ENCODE data around the gene ATP11A. TPM values are rescaled to one million over a fixed set of nuclear protein-coding genes. Genes with fewer than 3 reads are reported as not detected.

The ATP11A gene
- total and polyA plus RNA-seq, 2 experiments from 2014 or later = 12.3 to 52.6 TPM

DNA sequence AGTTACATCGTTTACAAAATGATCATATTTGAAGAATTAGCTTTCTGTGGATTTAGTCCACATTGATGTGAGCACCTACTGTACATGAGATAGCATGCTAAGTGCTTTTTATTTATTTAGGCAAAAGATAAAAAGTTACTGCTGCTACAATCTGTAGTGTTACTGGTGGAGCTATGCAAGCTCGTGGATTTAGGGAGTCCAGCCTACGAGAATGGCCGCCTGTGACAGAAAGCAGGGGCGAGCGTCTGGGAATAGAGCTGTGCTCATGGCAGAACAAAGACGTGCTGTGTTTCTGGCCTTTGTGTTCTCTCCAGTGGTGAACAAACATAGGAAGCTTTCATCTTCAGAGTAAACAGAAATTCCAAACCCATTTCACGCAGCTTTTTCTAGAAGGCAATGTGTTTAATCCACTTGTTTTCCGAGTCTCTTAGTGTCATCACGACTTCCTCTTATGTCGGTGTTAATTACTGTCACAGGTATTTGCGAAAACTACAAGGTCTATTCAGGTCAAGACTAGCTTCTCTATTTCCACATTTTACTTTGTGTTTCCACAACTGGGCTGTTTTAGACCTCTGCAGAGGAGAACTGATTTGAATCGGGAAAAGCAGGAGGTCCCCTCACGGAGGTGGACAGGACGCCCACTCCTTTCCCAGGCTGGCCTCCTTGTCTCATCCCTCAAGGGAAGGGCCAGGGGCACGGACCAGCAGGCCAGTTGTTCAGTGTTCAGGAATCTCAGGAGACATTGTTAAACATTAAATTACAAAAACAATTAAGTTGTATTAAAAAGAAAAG is 67.3 kb downstream of the ATP11A start:
- DNase-seq (ENCODE audit: low spot score) = no peak
- no peak for ATAC-seq
- Mint-ChIP-seq H3K9me3 (no peaks in the 10 kb centered on the region), H3K36me3 (ENCODE audit: low read depth) (no peaks in the 10 kb centered on the region; the same call in 2 of the 3 replicates), H3K4me3 (no peak overlapping the region; the same call in 2 of the 3 replicates), H3K27ac (peak overlapping the region; percentile 62; the same call in 1 of the 2 replicates), H3K27me3 (ENCODE audit: insufficient read depth, low read depth, poor library complexity) (peaks cover 6% of the 10 kb centered on the region), H3K4me1 (peaks cover 54% of the 10 kb centered on the region)
- H4K20me1 ChIP-seq (replicated peaks; ENCODE audit: insufficient read depth) = no peaks in the 10 kb centered on the region
- H3K79me2 ChIP-seq (replicated peaks; ENCODE audit: insufficient read depth) = peaks cover 68% of the 10 kb centered on the region
- no peak overlapping the region for H3K4me3 ChIP-seq
- TF ChIP-seq ZNF331 (CRISPR knock-in tag; IDR thresholded peaks at IDR 0.05; ENCODE audit: low read depth) (no peak), JUNB (IDR thresholded peaks at IDR 0.05; ENCODE audit: unreplicated experiment) (no peak), EZH2phosphoT487 (IDR thresholded peaks at IDR 0.05; ENCODE audit: unreplicated experiment) (no peak)
- no peak overlapping the region for H2AFZ ChIP-seq
- H3K4me1 ChIP-seq (ENCODE audit: insufficient read depth) = peaks cover 10% of the 10 kb centered on the region; the same call in 1 of the 2 replicates
- H3K4me2 ChIP-seq = no peak overlapping the region
- H3K9me2 ChIP-seq (ENCODE audit: insufficient read depth) = no peaks in the 10 kb centered on the region
- no peaks in the 10 kb centered on the region for H3K36me3 ChIP-seq (ENCODE audit: insufficient read depth)
- no peaks in the 10 kb centered on the region for H3K27me3 ChIP-seq (ENCODE audit: insufficient read depth)
- H3K27ac ChIP-seq (ENCODE audit: low read depth) = 0 out of 2 replicates have a peak overlapping the region, but pooled peaks have one; percentile 74
- H3F3A ChIP-seq (replicated peaks; ENCODE audit: low read depth) = no peaks in the 10 kb centered on the region

DNA sequence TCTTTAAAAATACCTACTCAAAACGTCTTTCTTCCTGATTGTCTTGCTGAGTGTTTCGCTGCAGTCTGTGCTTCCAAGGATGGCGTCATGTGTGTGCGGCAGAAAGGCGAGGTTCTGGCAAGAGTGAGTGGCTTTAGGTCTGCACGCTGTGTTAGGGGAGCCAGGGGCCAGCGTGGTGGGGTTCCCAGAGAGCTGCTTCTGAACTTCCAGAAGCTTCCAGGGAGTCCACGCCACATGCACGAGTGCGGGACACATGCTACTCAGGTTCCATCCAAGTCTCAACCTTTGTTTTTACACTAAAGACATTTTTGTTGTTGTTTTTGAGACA is 67.9 kb downstream of the ATP11A start:
- Mint-ChIP-seq H3K27me3 (ENCODE audit: insufficient read depth, low read depth, poor library complexity) (peaks cover 6% of the 10 kb centered on the region), H3K4me1 (peaks cover 56% of the 10 kb centered on the region), H3K36me3 (ENCODE audit: low read depth) (no peaks in the 10 kb centered on the region; the same call in 2 of the 3 replicates), H3K4me3 (no peak overlapping the region), H3K27ac (no peak overlapping the region), H3K9me3 (no peaks in the 10 kb centered on the region)
- DNase-seq (ENCODE audit: low spot score) = no peak
- Histone ChIP-seq H3F3A (replicated peaks; ENCODE audit: low read depth) (no peaks in the 10 kb centered on the region), H3K4me3 (no peak overlapping the region), H4K20me1 (replicated peaks; ENCODE audit: insufficient read depth) (no peaks in the 10 kb centered on the region; the same call in 1 of the 2 replicates), H3K4me2 (no peak overlapping the region), H3K79me2 (replicated peaks; ENCODE audit: insufficient read depth) (peaks cover 64% of the 10 kb centered on the region), H3K27me3 (ENCODE audit: insufficient read depth) (no peaks in the 10 kb centered on the region), H3K4me1 (ENCODE audit: insufficient read depth) (peaks cover 10% of the 10 kb centered on the region; the same call in 1 of the 2 replicates), H3K36me3 (ENCODE audit: insufficient read depth) (no peaks in the 10 kb centered on the region), H3K9me2 (ENCODE audit: insufficient read depth) (no peaks in the 10 kb centered on the region), H3K27ac (ENCODE audit: low read depth) (no peak overlapping the region), H2AFZ (no peak overlapping the region)
- ATAC-seq = no peak
- TF ChIP-seq NANOG (IDR thresholded peaks at IDR 0.05; ENCODE audit: borderline replicate concordance) = no peak
- no peak for TF ChIP-seq EZH2 (IDR thresholded peaks at IDR 0.05; ENCODE audit: low read depth, unreplicated experiment)
- no peak for TF ChIP-seq STAT1 (IDR thresholded peaks at IDR 0.05; ENCODE audit: unreplicated experiment)
- no peak for TF ChIP-seq POLR2AphosphoS5 (IDR thresholded peaks at IDR 0.05; ENCODE audit: low read depth)
- TF ChIP-seq, protein P1, sequence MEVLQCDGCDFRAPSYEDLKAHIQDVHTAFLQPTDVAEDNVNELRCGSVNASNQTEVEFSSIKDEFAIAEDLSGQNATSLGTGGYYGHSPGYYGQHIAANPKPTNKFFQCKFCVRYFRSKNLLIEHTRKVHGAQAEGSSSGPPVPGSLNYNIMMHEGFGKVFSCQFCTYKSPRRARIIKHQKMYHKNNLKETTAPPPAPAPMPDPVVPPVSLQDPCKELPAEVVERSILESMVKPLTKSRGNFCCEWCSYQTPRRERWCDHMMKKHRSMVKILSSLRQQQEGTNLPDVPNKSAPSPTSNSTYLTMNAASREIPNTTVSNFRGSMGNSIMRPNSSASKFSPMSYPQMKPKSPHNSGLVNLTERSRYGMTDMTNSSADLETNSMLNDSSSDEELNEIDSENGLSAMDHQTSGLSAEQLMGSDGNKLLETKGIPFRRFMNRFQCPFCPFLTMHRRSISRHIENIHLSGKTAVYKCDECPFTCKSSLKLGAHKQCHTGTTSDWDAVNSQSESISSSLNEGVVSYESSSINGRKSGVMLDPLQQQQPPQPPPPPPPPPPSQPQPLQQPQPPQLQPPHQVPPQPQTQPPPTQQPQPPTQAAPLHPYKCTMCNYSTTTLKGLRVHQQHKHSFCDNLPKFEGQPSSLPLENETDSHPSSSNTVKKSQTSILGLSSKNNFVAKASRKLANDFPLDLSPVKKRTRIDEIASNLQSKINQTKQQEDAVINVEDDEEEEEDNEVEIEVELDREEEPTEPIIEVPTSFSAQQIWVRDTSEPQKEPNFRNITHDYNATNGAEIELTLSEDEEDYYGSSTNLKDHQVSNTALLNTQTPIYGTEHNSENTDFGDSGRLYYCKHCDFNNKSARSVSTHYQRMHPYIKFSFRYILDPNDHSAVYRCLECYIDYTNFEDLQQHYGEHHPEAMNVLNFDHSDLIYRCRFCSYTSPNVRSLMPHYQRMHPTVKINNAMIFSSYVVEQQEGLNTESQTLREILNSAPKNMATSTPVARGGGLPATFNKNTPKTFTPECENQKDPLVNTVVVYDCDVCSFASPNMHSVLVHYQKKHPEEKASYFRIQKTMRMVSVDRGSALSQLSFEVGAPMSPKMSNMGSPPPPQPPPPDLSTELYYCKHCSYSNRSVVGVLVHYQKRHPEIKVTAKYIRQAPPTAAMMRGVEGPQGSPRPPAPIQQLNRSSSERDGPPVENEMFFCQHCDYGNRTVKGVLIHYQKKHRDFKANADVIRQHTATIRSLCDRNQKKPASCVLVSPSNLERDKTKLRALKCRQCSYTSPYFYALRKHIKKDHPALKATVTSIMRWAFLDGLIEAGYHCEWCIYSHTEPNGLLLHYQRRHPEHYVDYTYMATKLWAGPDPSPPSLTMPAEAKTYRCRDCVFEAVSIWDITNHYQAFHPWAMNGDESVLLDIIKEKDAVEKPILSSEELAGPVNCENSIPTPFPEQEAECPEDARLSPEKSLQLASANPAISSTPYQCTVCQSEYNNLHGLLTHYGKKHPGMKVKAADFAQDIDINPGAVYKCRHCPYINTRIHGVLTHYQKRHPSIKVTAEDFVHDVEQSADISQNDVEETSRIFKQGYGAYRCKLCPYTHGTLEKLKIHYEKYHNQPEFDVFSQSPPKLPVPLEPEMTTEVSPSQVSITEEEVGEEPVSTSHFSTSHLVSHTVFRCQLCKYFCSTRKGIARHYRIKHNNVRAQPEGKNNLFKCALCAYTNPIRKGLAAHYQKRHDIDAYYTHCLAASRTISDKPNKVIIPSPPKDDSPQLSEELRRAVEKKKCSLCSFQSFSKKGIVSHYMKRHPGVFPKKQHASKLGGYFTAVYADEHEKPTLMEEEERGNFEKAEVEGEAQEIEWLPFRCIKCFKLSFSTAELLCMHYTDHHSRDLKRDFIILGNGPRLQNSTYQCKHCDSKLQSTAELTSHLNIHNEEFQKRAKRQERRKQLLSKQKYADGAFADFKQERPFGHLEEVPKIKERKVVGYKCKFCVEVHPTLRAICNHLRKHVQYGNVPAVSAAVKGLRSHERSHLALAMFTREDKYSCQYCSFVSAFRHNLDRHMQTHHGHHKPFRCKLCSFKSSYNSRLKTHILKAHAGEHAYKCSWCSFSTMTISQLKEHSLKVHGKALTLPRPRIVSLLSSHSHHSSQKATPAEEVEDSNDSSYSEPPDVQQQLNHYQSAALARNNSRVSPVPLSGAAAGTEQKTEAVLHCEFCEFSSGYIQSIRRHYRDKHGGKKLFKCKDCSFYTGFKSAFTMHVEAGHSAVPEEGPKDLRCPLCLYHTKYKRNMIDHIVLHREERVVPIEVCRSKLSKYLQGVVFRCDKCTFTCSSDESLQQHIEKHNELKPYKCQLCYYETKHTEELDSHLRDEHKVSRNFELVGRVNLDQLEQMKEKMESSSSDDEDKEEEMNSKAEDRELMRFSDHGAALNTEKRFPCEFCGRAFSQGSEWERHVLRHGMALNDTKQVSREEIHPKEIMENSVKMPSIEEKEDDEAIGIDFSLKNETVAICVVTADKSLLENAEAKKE (CRISPR knock-in tag; IDR thresholded peaks at IDR 0.05) = no peak
- TF ChIP-seq, protein P2, sequence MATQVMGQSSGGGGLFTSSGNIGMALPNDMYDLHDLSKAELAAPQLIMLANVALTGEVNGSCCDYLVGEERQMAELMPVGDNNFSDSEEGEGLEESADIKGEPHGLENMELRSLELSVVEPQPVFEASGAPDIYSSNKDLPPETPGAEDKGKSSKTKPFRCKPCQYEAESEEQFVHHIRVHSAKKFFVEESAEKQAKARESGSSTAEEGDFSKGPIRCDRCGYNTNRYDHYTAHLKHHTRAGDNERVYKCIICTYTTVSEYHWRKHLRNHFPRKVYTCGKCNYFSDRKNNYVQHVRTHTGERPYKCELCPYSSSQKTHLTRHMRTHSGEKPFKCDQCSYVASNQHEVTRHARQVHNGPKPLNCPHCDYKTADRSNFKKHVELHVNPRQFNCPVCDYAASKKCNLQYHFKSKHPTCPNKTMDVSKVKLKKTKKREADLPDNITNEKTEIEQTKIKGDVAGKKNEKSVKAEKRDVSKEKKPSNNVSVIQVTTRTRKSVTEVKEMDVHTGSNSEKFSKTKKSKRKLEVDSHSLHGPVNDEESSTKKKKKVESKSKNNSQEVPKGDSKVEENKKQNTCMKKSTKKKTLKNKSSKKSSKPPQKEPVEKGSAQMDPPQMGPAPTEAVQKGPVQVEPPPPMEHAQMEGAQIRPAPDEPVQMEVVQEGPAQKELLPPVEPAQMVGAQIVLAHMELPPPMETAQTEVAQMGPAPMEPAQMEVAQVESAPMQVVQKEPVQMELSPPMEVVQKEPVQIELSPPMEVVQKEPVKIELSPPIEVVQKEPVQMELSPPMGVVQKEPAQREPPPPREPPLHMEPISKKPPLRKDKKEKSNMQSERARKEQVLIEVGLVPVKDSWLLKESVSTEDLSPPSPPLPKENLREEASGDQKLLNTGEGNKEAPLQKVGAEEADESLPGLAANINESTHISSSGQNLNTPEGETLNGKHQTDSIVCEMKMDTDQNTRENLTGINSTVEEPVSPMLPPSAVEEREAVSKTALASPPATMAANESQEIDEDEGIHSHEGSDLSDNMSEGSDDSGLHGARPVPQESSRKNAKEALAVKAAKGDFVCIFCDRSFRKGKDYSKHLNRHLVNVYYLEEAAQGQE (IDR thresholded peaks at IDR 0.05; ENCODE audit: unreplicated experiment) = no peak
- TF ChIP-seq ZNF331 (CRISPR knock-in tag; IDR thresholded peaks at IDR 0.05; ENCODE audit: low read depth) = no peak

Data from GM23338 (cell line).